HPDE6-E6E7 (cell line): ENCODE measurements around the gene GPR156.
A peak's percentile ranks its signal among the peaks of the same experiment; 100 is the strongest.
"Not testable (repeated sequence)": the region's sequence is repeated elsewhere in the genome, so short reads cannot be mapped to it uniquely, and the experiment has no call there.

Source experiments
- DNase-seq: peaks from one replicate; pipeline ENCODE4 v3.0.0; 2011; ENCODE audit warnings: missing footprints; ENCODE audit errors: extremely low spot score

Gene GPR156

DNA sequence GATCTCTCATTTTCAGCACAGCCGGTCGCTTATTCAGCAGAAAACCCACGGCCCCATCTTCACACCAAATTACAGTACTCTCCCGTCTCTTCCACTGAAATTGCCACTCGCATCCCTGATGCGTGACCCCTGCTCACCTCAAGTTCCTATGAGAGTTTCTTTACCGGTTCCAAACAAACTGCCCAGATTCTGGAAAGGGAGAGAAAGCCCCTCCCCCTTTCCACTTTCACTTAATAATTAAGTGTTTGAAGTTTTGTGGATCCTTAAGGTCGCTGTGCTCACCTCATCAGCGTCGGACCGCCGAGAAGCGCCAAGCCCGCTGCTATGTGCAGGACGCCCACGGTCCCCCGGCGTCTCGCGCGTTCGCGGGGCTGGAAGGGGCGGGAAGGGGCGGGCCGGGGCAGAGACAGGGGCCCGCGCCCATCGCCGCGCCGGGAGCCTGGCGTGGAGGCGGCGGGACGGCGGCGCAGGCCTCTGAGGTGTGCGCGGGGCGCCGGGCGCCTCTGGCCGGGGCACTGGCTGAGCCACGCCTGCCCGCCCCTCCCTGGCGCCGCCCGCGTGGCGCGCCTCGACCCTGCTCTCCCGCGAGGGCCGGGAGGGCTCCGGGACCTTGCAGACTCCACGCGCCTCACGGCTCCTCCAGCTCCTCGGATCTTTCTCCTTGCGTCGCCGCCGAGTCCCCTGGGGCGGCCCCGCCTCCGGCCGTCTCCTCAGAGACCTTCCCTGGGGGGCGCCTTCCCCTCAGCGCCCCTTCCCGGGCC lies at the start of gene GPR156:
GPR156 (minus strand) TSS at position 476 of the 761 bp plus-strand sequence. CDS start 41,124 bp downstream, outside the sequence.
- peak; percentile 41 for DNase-seq

DNA sequence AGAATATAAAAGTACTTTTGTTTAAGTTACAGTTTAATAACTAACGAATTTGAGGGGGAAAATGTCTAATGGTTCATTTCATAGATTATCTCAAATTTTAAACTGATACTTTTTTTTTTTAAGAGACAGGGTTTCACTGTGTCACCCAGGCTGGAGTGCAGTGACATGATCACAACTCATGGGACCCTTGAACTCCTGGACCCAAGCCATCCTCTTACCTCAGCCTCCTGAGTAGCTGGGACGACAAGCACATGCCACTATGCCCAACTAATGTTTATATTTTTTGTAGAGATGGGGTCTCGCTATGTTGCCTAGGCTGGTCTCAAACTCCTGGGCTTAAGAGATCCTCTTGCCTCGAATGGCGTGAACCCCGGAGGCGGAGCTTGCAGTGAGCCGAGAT lies 47.6 kb upstream of the GPR156 start:
- DNase-seq: no peak

DNA sequence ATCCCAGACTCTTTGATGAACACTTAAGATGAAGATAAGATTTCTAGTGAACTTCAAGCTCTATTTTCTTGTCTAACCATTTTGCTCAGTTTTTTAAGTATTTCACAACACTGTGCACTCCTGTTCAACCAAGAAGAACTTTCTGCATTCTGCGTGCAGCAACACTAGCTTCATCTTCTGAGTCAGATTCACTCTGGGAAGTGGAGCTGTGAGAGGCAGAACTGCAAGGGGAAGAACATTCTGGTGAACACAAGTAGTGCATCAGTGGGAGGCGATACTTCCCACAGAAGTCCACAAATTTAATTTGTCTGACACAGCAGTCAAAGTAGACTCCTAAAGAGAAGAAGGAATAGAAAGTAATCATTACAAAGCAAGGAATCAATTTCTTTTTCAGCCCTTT lies 46.1 kb upstream of the GPR156 start:
- DNase-seq: no peak

DNA sequence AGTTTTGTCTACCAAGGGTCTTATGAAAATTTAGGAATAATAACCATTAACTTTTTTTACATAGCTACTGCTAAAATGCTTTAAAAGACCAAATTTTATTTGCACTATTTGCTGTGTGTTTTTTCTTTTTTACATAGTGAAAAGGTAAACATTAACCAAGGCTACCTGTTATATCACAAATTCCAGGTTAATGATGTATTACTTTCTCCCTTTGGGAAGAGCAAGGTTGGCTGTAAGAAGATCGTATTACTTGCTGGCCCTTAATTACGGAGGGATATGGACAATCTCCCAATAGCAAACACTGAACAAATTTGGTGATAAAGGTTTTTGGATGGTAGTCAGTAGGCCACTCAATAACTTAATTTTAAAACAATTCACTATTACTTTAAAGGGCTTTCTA lies 41.8 kb upstream of the GPR156 start:
- no peak for DNase-seq

DNA sequence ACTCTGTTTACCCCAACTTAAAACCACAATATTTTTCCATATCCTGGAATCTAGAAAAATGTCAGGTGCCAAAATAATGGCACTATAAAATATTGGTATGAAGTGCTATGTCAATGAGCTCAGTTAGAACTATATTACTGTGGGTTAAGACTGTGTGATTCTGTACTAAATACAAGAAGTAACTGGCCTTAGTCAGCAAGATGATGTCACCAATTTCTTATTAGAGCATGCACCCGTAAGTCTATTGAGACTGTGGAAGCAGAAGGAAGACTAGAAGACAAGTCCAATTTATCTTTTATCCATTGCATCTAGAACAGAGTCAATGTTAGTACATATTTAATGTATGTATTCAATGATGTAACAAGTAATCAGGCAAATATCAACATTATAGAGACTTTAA lies 39.2 kb upstream of the GPR156 start:
- no peak for DNase-seq

DNA sequence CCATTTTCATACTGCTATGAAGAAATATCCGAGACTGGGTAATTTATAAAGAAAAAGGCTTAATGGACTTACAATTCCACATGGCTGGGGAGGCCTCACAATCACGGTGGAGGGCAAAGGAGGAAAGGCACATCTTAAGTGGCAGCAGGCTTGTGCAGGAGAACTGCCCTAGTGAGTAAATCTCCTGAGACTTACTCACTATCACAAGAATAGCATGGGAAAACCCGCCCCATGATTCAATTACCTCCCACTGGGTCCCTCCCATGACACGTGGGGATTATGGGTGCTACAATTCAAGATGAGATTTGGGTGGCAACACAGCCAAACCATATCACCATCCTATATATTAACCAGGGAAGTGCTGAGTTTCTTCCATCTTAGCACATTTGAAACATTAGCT lies 38.7 kb upstream of the GPR156 start:
- DNase-seq: not testable (repeated sequence)

DNA sequence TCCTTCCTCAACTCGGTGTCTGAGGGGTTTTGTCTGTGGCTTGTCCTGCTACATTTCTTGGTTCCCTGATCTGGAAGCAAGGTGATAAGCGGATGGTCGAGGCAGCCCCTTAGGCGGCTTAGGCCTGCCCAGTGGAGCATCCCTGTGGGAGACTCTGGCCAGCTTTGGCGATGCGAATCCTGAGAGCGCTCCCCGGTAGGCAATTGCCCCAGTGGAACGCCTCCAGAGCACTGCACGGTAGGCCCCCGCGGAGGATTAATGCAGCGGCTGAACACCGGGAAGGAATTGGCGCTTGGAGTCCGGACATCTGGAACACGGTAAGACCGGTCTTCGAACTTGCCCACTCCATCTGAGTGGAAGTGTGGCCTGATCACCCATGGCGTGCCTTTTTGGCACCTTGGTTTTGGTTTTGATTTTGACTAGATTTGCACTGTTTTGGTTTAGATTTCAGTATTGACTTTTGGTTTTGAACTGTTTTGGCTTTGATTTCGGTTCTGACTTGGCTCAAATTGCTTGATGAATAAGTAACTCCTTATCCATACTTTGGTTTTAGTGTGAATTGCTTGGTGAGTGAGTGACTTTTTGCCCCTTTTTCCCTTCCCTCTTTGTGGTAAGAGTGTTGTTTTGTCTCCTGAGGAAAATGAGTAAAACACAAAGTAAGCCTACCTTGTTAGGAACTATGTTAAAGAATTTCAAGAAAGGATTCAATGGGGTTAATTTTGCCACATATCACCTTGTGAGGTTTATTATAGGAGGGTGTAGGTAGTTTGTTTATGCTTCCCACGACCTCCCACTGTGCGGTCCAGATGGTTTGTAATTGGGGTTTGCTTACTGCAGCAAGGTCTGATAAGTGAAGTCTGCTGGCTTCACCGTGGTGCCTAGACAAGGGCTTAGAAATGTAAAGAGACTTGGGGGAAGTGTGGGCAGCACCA lies 27.1 kb upstream of the GPR156 start:
- no peak for DNase-seq

DNA sequence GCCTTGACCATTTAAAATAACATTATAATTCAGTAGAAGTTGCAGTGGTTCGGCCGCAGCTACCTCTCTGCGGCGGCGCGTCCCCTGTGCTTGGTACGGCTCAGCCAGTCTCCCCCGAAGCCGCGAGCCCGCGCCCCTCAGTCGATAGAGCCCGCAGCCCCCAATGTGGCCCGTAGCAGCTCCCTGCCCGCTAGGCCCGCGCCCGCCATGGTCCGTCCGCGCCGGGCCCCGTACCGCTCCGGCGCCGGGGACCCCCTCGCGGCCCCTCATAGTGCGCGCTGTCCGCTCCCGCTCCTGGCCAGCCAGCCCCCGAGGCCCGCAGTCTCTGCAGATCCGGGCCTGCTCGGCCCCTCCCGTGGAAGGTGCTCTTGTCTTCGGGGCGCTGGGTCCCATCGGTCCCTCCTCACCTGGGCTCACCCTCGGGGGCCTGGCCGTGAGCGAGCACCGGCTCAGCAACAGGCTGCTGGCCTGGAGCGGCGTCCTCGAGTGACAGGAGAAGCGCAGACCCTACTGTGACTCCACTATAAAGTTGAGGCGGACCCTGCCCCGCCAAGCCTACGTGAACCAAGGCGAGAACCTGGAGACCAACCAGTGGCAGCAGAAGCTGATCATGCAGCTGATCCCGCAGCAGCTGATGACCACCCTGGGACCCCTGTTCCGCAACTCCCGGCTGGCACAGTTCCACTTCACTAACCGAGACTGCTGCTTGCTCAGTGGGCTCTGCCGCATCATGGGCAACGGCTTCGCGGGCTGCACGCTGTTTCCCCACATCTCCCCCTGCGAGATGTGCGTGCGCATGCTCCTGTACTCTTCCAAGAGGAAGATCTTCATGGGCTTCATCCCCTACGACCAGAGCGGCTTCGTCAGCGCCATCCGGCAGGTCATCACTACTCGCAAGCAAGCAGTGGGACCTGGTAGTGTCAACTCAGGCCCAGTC lies 21.8 kb upstream of the GPR156 start:
- DNase-seq: no peak

DNA sequence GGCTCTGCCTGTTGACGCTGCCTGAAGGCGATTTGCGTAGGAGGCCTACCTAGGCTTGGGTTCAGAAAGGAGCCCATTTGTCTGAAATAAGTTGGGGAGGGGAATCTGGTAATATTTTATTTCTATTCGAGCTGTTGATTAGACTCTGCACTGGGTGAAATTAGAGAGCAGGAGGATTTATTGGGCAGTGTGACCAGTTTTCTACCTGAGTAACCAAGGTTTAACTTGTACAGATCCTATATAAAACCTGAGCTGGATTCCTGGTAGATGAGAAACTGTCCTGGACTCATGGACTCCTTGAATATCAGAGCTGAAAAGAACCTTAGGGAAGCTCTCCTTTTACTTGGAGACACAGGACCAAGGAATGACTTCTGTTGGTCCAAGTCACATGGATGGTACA lies 19.6 kb upstream of the GPR156 start:
- DNase-seq: no peak

DNA sequence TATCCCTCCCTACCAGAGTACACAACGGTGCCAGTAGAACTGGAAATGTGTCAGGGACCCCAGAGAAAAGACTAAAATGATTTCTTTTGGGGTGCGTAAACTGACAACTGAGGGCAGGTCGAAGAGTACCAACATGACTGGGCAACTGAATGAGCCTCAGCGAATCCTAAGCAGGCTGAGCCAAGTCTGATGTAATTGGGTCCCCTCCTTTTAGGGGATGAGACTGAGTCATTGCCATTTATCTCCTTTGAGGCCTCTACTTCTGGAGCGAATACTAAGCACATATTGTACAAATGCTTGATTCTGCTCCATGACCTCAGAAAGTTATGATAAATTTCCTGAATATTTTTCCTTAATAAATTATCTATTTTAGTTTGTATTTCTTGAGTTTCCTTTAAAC lies 17.3 kb upstream of the GPR156 start:
- DNase-seq: no peak

DNA sequence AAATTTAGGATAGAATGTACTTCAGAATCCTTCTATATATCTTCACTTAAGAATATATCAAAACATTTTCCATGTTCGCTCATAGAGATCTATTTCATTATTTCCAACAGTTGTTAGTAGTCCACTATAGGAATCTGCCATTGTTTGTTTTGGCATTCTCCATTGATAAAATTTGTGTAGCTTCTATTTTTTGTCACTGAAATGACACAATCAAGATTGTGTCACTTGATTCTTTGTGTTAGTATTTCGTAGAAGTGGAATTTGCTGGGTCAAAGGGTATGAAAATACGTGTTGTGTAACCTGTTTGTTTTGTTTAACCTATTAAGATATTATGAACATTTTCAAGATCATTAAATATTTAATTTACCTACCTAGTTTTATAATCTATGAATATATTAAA lies 15.9 kb upstream of the GPR156 start:
- DNase-seq: no peak

DNA sequence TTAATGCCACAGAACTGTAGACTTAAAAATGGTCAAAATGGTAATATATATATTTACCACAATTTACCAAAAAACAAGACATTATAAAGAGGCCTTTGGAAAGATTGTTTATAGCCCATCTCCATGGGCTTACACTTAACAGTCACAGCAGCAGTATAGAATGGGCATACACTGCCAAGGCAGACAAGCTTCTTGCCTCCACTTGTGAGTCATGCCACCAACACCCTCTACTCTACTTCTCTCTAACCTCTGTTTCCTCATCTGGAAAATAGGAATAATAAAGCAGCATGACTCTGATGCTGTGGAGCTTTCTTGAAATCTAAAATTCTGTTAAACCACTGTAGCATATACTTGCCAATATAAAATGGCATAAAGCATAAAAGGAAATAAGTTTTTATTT lies 14.4 kb upstream of the GPR156 start:
- DNase-seq: no peak

DNA sequence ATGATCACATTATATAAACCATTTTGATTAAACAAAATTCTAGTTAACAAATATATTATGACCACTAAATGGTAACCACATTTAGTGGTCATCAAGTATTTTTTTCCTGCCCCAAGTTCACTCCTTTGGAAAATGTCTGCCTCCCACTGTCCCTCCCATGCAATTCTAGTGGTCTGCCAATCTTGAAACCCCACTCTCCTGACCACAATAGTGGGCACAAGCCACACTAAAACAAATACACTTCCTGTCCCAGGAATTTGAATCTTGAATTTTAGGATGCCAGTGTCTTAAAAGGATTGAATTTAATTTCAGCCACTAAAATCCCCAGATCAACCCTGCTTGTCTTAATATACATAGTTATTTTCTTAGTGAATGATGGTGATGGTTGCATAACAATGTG lies 14.0 kb upstream of the GPR156 start:
- DNase-seq: no peak

DNA sequence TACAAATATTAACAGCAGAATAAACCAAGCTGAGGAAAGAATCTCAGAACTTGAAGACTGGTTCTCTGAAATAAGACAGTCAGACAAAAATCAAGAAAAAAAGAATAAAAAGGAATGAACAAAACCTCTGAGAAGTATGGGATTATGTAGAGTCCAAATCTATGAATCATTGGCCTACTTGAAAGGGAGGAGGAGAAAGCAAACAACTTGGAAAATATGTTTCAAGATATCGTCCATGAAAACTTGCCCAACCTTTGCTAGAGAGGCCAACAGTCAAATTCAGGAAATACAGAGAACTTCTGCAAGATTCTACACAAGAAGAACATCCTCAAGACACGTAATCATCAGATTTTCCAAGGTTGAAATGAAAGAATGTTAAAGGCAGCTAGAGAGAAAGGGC lies 6.5 kb upstream of the GPR156 start:
- not testable (repeated sequence) for DNase-seq

DNA sequence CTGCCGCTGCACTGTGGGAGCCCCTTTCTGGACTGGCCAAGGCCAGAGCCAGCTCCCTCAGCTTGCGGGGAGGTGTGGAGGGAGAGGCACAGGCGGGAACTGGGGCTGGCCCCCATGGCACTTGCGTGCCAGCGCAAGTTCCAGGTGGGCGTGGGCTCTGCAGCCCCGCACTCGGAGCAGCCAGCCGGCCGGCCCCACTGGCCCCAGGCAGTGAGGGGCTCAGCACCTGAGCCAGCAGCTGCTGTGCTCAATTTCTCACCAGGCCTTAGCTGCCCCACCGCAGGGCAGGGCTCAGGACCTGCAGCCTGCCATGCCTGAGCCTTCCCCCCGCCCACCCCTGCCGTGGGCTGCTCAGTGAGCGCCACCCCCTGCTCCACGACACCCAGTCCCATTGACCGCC lies 4.6 kb upstream of the GPR156 start:
- no peak for DNase-seq

DNA sequence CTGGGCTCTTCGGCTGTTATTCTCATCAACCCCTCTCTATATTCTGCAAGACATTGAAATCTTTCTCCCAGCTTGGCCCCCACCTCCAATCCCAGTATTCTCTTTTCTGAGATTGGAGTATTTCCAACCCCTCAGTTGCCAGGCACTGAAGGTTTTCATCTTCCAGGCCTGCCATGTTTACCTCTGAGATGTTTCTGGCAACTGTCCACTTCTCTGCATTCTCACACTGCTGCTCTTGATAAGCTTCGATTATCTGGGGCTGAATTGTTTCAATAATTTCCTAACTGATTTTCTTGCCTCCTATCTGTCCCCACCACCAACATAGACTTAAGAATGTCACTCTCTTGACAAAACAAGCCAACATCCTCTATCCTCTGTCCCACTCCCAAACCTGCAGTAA lies 1.4 kb upstream of the GPR156 start:
- DNase-seq: no peak

DNA sequence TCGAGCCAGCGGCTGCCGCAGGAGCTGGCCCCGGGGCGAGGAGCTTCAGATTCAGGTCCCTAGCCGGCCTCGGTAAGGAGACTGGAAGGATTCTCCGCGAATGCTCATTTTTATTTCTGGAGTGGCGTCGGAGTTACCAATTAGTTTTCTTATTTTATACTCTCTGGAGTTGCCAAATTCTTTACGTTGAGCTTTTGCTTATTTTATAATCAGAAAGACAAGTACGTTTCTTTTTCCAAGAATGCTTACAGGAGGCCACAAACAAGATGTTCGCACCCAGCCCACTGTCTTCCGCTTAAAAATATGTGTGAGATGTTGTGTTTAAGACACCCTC lies 453 bp upstream of the GPR156 start:
- DNase-seq: no peak

DNA sequence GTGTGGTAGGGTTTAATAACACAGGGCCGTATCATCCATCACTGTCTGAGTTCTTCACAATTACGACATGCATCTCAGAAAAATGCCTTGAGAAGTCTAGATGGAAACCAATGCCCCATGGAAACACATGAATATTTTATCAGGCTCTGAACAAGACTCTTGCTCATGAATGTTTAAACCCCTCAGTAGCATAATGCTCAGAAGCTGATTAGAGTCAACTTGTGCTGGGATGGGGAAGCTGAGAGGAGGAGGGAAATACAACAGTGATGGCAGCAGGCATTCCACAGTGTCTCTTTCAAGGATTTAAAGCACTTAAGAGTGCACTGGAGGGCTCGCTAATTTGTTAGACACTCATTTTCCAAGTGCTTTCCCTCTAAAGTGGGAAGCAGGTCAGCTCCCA lies 3.8 kb downstream of the GPR156 start:
- no peak for DNase-seq

DNA sequence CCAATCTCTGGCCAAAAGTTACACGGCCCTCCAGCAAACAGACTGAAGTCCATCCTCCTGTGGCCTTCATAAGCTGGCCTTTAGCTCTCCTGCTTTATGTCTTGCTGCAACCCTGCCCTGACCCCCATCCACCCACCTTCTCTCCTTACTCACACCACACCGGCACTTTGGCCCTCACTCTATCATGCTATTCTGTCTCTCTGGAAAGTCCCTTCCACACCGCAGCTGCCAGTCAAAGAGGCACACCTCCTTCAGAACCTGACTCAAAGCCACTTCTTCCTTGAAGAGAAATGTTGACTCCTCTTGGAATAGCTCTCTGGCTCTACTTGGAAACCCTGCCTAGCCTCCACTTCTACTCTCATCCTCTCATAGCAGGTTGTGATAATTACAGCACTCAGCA lies 4.5 kb downstream of the GPR156 start:
- no peak for DNase-seq

DNA sequence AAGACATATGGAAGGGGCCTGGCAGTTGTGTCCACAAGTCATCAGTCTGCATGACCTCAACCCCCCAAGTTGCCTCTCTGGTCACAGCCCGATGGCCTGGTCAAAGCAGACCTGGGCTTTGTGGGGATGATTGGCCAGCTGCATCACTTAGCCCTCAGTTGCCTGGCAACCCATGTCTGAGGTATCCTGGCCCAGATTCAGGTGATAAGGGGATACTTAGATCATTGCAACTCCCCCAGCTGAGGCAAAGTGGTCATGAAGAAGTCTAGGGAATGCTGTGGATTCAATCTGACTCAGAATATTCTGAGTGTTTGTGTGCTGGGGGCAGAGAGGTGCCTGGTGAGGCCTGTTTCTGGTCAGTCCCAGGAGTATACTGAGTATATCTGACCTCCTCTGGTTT lies 5.0 kb downstream of the GPR156 start:
- DNase-seq: no peak

DNA sequence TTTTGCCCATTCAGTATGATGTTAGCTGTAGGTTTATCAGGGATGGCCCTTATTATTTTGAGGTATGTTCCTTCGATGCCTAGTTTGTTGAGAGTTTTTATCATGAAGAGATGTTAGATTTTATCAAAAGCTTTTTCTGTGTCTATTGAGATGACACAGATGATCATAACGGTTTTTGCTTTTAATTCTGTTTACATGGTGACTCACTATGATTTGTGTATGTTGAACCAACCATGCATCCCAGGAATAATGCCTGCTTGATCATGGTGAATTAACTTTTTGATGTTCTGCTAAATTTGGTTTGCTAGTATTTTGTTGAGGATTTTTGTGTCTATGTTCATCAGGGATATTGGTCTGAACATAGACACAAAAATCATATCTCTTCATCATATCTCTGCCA lies 8.3 kb downstream of the GPR156 start:
- no peak for DNase-seq

DNA sequence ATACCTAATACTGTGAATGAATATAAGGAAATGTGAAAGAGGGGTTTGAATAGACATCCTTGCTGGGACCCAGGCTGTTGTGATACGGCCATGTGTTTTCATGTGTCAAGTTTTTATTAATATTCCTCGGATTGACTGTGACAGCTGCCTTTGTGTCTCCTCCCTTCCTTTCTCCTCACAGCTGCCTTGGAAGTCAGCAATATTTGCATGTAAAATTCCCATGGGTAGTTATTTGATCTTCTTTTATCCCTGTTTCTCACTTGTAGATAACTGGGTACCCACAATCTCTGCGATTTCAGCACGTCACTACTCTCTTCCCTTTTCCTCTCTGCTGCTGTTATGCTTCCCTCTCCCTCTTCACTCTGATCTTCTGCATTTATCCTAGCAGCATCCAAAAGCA lies 9.4 kb downstream of the GPR156 start:
- no peak for DNase-seq
